SKM-1 treated with dmso at 0.1 percent for 144 hours (cell line): Measurements from ENCODE around the gene OXSR1.
"Not testable (repeated sequence)": the region's sequence is repeated elsewhere in the genome, so short reads cannot be mapped to it uniquely, and the experiment has no call there.

ENCODE experiments used
- DNase-seq: peaks from one replicate; lab custom pipeline; 2025; ENCODE audit not compliant: unreplicated experiment; lab: John Stamatoyannopoulos, UW

The OXSR1 gene

DNA sequence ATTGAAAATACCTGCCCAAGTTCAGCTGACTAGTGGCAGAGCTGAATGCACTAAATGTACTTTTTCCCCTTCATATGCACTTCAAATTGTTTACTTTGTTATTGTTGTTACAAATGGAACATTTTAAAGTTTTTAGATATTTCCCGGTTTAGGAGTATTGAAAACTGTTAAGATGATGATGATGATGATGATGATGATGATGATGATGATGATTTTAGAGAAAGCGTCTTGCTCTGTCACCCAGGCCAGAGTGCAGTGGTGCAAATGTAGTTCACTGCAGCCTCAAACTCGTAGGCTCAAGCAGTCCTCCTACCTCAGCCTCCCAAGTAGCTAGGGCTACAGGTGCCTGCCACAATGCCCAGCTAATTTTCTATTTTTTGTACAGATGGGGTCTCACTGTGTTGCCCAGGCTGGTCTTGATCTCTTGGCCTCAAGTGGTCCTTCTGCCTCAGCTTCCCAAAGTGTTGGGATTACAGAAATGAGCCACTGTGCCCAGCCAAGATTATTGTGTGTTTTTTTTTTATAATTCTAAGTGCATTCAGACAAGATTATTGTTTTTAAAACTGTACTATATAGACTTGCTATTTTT lies 54.4 kb downstream of the OXSR1 start:
- no peak for DNase-seq

- no peak for DNase-seq
These were observed 55.7 kb downstream of the OXSR1 start for GRCh38 chr3:38221005-38221404.

- no peak for DNase-seq
These were observed 56.8 kb downstream of the OXSR1 start for GRCh38 chr3:38222032-38222634.

GRCh38 chr3:38224357-38224756 lies 59.0 kb downstream of the OXSR1 start:
- DNase-seq, result no peak

DNA sequence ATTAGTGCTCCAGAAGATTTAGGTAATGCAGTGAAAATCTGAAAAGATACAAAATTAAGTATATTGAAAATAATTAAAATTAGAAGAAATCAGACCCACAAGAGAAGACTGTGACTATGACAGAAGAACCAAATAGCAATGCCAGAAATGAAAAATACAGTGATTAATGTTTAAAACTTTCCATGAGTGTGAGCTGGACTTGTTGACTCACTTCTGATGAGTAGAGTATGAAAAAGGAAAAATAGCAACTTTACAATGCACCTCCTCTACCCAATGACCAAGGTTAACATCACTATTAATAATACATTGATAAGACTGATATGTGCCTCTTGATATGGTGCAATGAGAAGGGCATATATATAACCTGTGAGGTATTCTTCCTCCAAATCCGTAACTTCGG lies 60.9 kb downstream of the OXSR1 start:
- DNase-seq, result no peak

DNA sequence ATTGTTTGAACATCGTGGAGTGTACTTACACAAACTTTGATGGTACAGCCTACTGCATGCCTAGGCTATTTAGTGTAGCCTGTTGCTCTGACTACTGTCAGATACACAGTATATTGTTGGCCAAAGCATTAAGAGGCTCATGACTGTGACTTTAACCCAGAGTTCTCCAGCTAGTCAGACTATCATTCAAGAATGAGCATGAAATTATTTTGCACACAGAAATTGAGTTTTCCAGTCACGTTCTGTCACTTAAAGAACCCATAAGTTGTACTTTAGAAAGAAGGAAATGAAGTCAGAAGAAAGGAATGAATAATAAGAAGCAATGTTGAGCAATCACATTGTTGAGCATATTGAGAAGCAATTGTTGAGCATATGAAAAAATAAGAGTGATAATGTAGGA lies 62.7 kb downstream of the OXSR1 start:
- DNase-seq, result no peak

GRCh38 chr3:38229036-38229435 lies 63.7 kb downstream of the OXSR1 start:
- DNase-seq, result no peak

DNA sequence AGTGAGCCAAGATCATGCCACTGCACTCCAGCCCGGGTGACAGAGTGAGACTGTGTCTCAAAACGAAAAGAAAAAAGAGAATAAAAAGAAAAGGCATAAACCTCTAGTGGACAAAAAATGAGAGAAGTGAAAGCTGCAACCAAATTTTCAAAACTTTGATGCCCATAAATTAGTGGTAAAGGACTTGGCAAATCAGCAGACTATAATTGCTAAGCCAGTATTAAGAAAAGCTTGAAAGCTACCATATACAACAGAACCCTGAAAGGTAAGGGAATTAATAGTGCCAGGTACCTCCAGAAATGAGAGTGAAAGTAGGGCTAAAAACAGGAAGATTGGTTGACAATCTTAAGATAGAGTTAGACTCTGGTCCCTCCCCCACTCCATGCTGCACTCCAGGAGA lies 67.4 kb downstream of the OXSR1 start:
- DNase-seq, result no peak

- no peak for DNase-seq
These were observed 70.1 kb downstream of the OXSR1 start for GRCh38 chr3:38235466-38235865.

GRCh38 chr3:38238416-38239008 lies 73.2 kb downstream of the OXSR1 start:
- no peak for DNase-seq

GRCh38 chr3:38242812-38243211 lies 77.5 kb downstream of the OXSR1 start:
- not testable (repeated sequence) for DNase-seq

DNA sequence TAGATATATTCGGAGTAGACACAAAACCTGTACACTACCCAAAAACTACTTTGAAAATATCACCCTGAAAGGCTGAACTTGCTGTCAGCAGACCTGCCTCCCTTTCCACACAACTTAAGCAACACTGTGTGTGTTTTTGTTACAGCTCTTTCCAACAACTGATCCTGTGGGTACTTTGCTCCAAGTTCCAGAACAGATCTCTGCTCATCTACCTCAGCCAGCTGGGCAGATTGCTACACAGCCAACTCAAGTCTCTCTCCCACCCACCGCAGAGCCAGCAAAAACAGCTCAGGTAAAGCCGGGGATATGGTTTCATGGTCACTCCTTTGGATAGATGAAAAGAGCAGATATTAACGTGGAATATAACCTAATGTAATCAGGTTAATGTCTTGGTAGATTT lies 80.6 kb downstream of the OXSR1 start:
- no peak for DNase-seq

DNA sequence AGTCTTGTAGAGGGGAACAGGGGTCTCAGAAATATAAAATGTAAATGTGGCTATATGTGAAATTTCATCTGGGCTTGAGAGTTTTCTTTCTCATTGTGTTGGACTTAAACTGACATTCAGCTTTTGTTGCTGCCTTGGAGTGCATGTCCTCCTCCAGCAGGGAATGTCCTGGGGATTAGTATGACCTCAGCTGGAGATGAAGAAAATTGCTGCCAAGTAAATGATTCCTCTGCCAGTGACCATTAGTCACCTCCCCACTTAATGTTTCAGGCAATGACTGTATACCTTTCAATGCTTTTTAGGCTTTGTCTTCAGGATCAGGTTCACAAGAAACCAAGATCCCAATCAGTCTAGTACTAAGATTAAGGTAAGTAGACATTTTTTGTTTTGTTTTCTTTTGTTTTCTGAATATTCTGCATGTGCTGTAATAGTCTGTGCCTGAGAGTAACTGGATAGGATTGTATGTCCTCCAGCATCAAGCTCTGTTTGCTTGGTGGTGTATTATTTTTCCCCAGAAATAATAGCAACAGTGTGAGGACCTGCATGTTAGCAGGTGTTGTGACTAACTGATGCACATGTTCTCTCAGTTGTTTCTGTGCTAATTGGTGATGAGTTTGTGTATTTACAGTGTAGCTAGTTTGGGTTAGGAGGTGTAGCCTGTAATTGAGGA lies 82.2 kb downstream of the OXSR1 start:
- no peak for DNase-seq

- DNase-seq, result no peak
These were observed 84.9 kb downstream of the OXSR1 start for GRCh38 chr3:38250198-38250597.

DNA sequence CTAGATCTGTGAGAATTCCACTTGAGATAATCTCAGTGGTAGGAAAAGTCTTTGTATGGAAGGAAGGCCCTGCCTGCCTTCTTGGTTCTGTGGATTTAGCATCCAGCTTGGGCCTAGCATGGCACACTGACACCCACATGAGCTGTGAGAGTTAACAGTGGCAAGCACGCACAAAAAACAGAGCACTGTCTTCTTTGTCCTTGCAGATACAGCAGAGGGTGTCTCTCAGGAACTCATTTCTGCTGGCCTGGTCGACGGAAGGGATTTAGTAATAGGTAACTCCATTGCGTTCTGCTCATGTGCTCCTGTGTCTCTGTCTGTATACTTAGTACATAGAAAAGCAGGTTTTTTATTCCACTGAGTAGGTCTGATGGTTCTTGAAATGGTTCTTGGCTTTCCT lies 85.9 kb downstream of the OXSR1 start:
- DNase-seq, result no peak

- no peak for DNase-seq
These were observed 88.4 kb downstream of the OXSR1 start for GRCh38 chr3:38253704-38254103.

DNA sequence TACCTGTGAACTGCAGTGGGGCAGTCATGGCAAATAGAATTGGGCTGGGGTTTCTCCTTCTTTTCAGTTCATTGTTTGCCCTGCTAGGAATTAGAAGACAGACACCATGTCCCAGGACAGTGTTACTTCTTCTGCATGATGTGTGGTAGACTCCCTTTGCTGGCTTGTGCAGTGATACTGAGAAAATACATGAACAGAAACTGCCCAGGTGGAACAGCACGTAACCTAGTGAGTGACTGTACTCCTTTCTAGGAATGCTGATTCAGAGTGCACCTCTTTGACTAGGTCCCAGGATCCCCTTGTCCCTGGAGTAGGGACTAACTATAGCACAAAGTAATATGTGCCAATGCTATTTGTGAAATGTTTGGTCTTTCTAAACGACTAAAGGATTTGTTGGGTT lies 89.5 kb downstream of the OXSR1 start:
- no peak for DNase-seq

DNA sequence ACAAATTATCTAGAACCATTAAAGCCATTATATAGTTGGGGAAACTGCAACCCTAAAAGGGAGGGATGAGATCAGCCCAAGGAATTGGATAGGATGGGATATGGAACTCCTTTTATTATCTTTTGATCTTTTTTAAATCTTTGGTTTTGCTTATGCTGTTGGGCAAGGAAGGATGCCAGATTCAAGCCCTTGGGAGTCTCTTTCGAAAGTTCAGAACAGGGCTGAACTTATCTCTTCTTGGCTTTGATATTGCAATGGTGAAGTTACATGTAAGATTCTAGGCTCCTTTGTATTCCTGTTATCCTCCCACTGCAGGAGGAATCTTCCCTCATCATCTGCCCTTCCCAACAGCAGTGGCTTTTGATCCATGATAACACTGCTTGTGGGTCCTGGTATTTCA lies 90.3 kb downstream of the OXSR1 start:
- DNase-seq, result no peak

DNA sequence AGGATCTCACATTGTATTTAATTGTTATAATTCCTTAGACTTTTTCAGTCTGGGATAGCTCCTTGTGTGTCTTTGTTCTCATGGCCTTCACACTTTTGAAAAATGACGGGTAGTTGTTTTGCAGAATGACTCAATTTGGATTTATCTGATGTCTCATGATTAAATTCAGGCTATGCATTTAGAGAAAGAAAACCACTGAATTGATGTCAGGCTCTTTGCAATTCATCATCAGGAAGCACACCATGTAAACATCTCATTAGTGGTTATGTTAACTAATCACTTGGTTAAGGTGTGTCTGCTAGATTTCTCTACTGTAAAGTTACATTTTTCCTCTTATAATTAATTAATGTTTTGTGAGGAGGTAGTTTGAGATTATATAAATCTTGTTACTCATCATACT lies 92.2 kb downstream of the OXSR1 start:
- no peak for DNase-seq

DNA sequence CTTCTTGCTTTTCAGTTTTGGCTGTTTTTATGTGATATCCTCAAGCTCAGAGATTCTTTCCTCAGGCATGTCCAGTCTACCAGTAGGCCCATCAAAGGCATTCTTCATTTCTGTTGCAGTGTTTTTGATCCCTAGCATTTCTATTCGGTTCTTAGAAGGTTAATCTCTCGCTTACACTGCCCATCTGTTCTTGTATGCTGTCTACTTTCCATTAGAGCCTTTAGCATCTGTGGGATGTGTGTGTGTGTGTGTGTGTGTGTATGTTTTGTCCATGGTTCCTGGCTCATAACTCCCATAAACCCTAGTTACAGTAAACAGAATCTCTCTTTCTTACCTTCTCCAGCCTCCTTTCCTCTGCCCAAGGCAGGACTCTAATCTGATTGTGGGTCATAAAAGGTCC lies 95.1 kb downstream of the OXSR1 start:
- DNase-seq, result no peak

DNA sequence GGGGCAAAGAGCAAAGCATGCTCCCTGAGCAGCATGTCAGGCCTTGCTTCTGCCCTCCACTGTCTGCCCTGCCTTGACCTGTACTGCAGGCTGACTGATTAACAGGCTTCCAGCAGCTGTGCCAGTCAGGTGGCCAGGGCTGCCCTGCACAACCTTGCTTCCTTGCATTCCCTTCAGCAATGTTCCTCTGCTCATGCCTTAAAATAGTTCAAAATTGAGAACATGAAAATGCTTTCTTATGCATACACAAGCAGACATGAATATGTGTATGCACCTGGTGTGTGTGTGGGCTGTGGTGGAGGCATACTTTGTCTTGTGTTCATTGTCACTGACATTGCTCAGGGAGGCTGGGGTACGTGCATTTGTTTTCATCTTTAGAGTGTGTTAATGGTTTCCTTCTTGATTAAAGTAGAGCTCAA lies 99.0 kb downstream of the OXSR1 start:
- DNase-seq, result no peak

DNA sequence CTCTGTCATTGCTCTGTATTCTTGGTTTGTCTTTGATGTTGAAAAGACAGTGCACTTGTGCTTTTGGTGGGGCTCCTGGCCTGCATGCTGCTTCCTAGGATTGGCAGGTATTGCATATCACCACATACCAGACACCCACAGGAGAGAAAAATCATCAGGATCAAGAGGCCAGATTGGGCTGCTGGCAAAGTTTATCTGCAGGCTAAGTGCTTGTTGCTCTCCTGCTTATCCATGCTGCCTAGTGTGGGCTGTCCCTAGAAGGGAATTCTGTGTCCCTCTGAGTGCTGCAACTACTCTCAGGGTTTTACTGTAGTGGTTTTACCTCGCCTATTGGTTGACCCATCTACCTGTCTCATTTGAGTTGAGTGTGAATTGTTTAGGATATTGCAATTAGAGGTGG lies 99.4 kb downstream of the OXSR1 start:
- no peak for DNase-seq
